PC-9 (cell line): ENCODE results near the gene AMBRA1.

Source experiments
- CTCF ChIP-seq: fragments of 200-600 bp; sonication (generic); conservative IDR thresholded peaks from 2 replicates; pipeline ENCODE4 v1.6.1; 2017; ENCODE audit warnings: mixed run types, antibody characterized with exemption, mild to moderate bottlenecking, moderate library complexity
- EZH2 ChIP-seq: fragments of 200-600 bp; sonication (generic); IDR thresholded peaks from 2 replicates; pipeline ENCODE4 v1.8.0; 2017; ENCODE audit warnings: antibody characterized with exemption, low read depth

- TF ChIP-seq CTCF, result no peak
- TF ChIP-seq EZH2, result no peak
Observed at GRCh38 chr11:46391186-46391577, 202.6 kb downstream of the AMBRA1 start.
